Measurements from ENCODE around the gene EFCAB12.
"Not testable (repeated sequence)": the region's sequence is repeated elsewhere in the genome, so short reads cannot be mapped to it uniquely, and the experiment has no call there.

GRCh38 chr3:129388791-129389571 is 39.5 kb downstream of the EFCAB12 start:
- TF ChIP-seq POLR2AphosphoS5, POLR2A, CTCF, EP300 (IDR thresholded peaks at IDR 0.05): not testable (repeated sequence)

Measured in gastroesophageal sphincter (tissue), 3 donors.